CD4-positive, alpha-beta T cell treated with Interleukin-17A for 4 hours (primary cell): ENCODE measurements around the gene APOBEC3F.
A peak's percentile ranks its signal among the peaks of the same experiment; 100 is the strongest.

Experiments
- DNase-seq: peaks from one replicate; pipeline ENCODE4 v3.0.0-alpha.2; 2020; ENCODE audit warnings: mixed read lengths

The APOBEC3F gene

DNA sequence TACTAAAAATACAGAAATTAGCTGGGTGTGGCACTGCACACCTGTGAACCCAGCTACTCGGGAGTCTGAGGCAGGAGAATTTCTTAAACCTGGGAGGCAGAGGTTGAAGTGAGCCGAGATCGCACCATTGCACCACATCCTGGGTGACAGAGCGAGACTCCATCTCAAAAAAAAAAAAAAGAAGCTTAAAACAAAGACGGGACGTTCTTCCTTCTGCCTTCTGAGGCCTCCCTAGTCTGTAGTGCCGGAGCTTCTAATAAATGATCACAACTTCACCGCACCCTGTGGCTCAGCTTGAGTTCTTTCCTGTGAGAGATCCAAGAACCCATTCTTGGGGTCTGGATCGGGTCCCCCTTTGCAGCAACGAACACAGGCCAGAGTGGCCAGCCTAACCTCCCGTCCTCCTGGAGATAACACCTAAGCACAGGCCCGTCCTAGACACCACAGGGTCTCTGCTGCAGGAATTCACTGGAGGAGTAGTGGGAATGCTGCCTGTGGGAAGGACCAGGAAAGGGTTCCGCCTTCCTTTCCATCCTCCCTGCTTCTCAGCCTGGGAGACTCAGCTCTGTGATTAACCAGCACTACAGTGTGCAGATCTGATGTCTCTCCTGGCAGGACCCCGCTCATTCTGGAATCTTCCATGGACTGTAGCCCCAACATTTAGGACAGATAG, 54.2 kb downstream of the APOBEC3F start:
- DNase-seq = peak; percentile 57

DNA sequence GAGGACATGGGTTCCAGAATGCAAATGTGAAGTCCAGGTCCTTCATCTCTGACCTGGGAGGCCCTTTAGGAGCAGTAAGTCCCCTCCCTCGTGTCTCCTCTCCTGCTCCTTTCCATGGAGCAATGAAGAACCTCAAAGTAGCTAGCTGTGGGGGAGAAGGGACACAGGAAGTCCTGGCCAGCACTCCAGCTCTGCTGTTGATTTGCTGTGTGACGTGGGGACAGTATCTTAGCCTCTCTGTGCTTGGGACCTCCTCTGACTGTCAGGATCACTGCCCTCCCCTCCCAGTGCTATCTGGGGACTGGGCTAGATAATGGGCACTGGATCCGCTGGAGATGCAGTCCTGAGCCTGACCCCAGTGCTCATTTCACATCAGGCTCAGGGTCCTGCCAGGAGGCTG, 55.3 kb downstream of the APOBEC3F start:
- DNase-seq = no peak

DNA sequence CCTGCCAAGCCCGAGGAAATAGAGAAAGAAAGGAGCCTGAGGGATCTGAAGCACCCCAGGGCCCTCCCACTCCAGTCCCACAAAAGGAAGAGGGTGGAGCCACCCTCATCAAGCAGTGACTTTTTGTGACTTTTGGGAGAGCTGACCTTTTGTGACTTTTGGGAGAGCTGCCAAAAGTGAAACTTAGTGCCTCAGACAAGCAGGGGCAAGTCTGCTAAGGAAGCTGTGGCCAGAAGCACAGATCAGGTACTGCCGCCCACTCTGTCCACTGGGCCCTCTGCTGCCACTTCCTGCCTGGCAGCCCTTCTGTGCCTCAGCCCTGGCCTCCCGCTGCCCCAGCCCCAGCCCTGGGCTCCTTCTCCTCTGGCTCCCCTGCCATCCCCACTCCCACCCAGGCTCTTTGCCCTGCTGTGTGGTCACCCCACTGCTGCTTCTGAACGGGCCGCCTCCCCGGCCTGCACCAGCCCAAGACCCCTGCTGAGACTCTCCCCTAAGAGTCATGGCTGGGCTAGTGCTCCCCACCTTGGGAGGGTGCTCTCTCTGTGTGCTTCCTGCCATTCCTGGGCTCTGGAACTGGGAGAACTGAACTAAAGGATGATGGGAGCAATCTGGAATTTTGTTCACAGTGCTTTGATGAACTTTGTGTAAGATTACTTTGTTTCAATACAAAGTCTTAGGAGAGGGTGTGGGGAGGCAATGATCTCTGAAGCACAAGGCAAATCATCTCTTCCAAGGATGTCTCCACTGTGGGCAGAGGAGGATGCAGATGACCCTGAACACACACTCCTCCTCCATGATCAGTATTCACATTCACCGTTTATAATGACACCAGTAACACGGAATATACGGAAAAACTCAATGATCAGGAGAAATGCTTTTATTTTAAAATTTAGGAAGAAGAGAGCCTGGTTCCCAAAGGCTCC, 56.7 kb downstream of the APOBEC3F start, which contains the start of gene APOBEC3H:
Gene APOBEC3H (plus strand): TSS at position 147 of the 923 bp plus-strand sequence. CDS start 3,035 bp downstream, outside the sequence.
- peak; percentile 50 for DNase-seq

DNA sequence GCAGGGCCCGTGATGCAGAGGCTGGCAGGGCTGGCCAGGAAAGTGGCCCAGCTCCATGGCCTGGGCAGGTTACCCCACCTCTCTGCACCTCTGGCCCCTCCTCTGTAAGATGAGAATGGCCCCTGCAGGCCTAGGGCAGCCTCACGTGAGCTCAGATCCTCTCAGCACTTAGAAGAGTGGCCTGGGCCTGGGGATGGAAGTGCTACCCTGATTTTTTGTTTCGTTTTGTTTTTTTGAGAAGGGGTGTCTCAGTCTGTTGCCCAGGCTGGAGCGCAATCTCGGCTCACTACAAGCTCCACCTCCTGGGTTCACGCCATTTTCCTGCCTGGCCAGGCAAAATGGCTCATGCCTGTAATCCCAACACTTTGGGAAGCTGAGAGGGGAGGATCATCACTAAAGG, 57.4 kb downstream of the APOBEC3F start:
- DNase-seq = no peak

DNA sequence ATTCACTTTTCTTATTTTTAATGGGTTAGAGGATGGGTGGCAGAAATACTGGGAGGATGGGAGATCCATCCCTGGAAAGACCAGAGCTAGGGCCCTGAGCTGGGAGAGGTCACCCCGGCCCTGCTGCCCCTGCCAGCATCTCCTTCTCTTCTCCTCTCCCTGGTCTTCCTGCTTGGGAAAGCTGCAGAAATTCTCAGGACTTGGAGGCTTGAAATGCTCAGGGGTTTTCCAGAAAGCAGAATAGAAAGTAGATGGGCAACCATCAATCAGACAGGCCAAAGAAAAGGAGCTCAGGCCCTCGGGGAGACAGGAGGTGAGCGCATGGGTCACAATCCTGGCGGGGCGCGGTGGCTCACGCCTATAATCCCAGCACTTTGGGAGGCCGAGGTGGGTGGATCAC, 57.9 kb downstream of the APOBEC3F start:
- no peak for DNase-seq

DNA sequence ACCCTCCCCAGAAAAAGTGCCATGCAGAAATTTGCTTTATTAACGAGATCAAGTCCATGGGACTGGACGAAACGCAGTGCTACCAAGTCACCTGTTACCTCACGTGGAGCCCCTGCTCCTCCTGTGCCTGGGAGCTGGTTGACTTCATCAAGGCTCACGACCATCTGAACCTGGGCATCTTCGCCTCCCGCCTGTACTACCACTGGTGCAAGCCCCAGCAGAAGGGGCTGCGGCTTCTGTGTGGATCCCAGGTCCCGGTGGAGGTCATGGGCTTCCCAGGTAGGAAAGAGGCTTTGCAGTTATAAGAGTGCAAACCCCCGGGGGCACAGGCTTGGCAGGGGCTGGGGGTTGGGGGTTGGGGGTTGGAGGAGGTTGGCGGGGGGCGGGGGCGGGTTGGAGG, 60.6 kb downstream of the APOBEC3F start:
- no peak for DNase-seq

DNA sequence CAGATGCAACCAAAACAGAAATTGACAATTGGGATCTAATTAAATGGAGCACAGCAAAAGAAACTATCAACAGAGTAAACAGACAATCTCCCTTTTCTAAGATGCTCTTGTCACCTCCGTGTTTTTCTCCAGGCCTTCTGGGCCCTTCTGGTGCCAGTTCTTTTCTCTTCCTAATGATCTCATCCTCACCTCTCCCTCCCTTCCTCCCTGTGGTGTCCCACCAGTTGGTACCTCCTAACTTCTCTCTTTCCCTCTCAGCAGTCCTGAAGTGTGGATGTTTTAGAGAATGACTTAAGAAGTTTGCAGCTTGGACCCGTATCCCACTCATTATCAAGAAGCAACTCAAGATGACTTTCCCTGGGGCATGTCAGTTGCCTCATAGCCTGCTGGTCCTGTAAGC, 62.8 kb downstream of the APOBEC3F start:
- no peak for DNase-seq
